Endothelial cell (in vitro differentiated cells): ENCODE data around the gene NECTIN1. TPM values are rescaled to one million over a fixed set of nuclear protein-coding genes. Genes with fewer than 3 reads are reported as not detected.

Experiments
- DNase-seq: peaks from one replicate; pipeline ENCODE4 v3.0.0; 2021; ENCODE audit warnings: low spot score
- H3K27ac Mint-ChIP-seq: one replicate; pipeline ENCODE4 v1.8.0; 2021; ENCODE audit warnings: mixed read lengths, inconsistent platforms; ENCODE audit not compliant: unreplicated experiment
- H3K27me3 Mint-ChIP-seq: one replicate; pipeline ENCODE4 v1.8.0; 2021; ENCODE audit warnings: mild to moderate bottlenecking, moderate library complexity, mixed read lengths, inconsistent platforms; ENCODE audit not compliant: unreplicated experiment
- H3K36me3 Mint-ChIP-seq: one replicate; pipeline ENCODE4 v1.8.0; 2021; ENCODE audit warnings: mild to moderate bottlenecking, low read depth, mixed read lengths, inconsistent platforms; ENCODE audit not compliant: unreplicated experiment
- H3K4me1 Mint-ChIP-seq: one replicate; pipeline ENCODE4 v1.8.0; 2021; ENCODE audit warnings: mild to moderate bottlenecking, mixed read lengths, inconsistent platforms; ENCODE audit not compliant: unreplicated experiment
- H3K4me3 Mint-ChIP-seq: one replicate; pipeline ENCODE4 v1.8.0; 2021; ENCODE audit warnings: mild to moderate bottlenecking, mixed read lengths, inconsistent platforms; ENCODE audit not compliant: unreplicated experiment
- H3K9me3 Mint-ChIP-seq: one replicate; pipeline ENCODE4 v1.8.0; 2021; ENCODE audit warnings: mixed read lengths, inconsistent platforms; ENCODE audit not compliant: unreplicated experiment
- CTCF ChIP-seq: fragments of 200-600 bp; sonication (generic); IDR thresholded peaks from one replicate; pipeline ENCODE4 v1.5.0; 2021; ENCODE audit warnings: antibody characterized with exemption; ENCODE audit not compliant: unreplicated experiment
- total RNA-seq: library from RNA; stranded (reverse); fragmentation: NEBNext Ultra II Directional; extraction: Animal tissue kit (Norgen Biotek cat#: 25700); gene quantifications from one replicate; pipeline ENCODE4 v1.2.1, GENCODE V29; 2021; ENCODE audit not compliant: unreplicated experiment

Gene NECTIN1
- total RNA-seq, 1 donor from 2014 or later: 17.9 TPM

- TF ChIP-seq CTCF: no peak
- H3K4me3 Mint-ChIP-seq: no peak overlapping the region
- H3K27ac Mint-ChIP-seq: no peak overlapping the region
- H3K27me3 Mint-ChIP-seq: peaks cover 7% of the 10 kb centered on the region
- H3K4me1 Mint-ChIP-seq: peaks cover 4% of the 10 kb centered on the region
- H3K9me3 Mint-ChIP-seq: no peaks in the 10 kb centered on the region
- H3K36me3 Mint-ChIP-seq: no peaks in the 10 kb centered on the region
- no peak for DNase-seq
Observed at GRCh38 chr11:119776031-119776636, 47.1 kb upstream of the NECTIN1 start.

GRCh38 chr11:119774172-119774763 is 45.3 kb upstream of the NECTIN1 start:
- DNase-seq: peak; percentile 63
- H3K27ac Mint-ChIP-seq: no peak overlapping the region
- TF ChIP-seq CTCF: no peak
- H3K9me3 Mint-ChIP-seq: no peaks in the 10 kb centered on the region
- H3K4me1 Mint-ChIP-seq: peaks cover 4% of the 10 kb centered on the region
- no peaks in the 10 kb centered on the region for H3K36me3 Mint-ChIP-seq
- H3K4me3 Mint-ChIP-seq: no peak overlapping the region
- peaks cover 9% of the 10 kb centered on the region for H3K27me3 Mint-ChIP-seq

GRCh38 chr11:119772641-119773415 is 43.8 kb upstream of the NECTIN1 start:
- no peak for TF ChIP-seq CTCF
- Mint-ChIP-seq H3K36me3 (no peaks in the 10 kb centered on the region), H3K4me3 (no peak overlapping the region), H3K27ac (no peak overlapping the region), H3K4me1 (peaks cover 4% of the 10 kb centered on the region), H3K27me3 (peaks cover 7% of the 10 kb centered on the region), H3K9me3 (no peaks in the 10 kb centered on the region)
- DNase-seq: no peak

GRCh38 chr11:119772076-119772475 is 43.1 kb upstream of the NECTIN1 start:
- no peaks in the 10 kb centered on the region for H3K9me3 Mint-ChIP-seq
- no peak overlapping the region for H3K4me3 Mint-ChIP-seq
- no peak for DNase-seq
- peaks cover 6% of the 10 kb centered on the region for H3K27me3 Mint-ChIP-seq
- no peak for TF ChIP-seq CTCF
- no peak overlapping the region for H3K27ac Mint-ChIP-seq
- H3K36me3 Mint-ChIP-seq: no peaks in the 10 kb centered on the region
- H3K4me1 Mint-ChIP-seq: peaks cover 4% of the 10 kb centered on the region
